ENCODE measurements around the gene MEIOB.
"Not testable (repeated sequence)": the region's sequence is repeated elsewhere in the genome, so short reads cannot be mapped to it uniquely, and the experiment has no call there.

The MEIOB gene

DNA sequence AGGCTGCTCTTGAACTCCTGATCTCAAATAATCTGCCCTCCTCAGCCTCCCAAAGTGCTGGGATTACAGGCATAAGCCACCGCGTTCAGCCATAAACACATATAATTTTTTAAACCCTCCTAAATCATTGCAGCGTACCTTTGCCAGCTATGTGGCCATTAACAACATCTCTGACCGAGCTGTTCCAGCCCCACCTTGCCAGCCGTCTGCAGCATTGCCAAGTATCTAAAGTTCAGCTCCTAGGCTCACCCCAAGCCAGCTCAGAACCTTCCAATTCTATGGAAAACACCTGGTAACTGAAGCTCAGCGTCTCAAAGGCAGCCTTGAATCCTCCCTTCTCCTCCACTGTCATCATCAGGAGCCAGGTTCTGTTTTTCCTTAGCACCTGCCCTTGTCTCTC lies 5.1 kb upstream of the MEIOB start:
- DNase-seq: no peak
- TF ChIP-seq GATA1 (IDR thresholded peaks at IDR 0.05; ENCODE audit: low read depth, low read length) (no peak), POLR2A (IDR thresholded peaks at IDR 0.05; ENCODE audit: low read length) (no peak)

DNA sequence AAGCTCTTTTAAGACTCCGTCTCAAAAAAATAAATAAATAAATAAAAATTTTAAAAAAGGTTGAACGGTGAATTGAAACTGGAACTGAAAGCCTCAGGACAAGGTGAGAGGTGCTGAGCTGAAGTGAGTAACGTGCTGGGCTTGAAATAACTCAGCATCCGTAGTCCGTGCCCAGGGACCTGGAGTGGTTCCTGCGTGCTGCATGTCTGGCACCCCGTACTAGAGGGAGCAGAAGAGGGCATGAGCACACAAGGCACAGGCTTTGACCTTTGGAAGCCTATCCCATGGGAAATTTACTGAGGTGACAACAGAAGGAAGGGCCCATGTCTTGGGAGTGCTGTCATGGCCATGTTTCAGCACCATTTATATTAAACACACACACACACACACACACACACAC lies 4.5 kb upstream of the MEIOB start:
- TF ChIP-seq POLR2A (IDR thresholded peaks at IDR 0.05; ENCODE audit: low read length) (no peak), GATA1 (IDR thresholded peaks at IDR 0.05; ENCODE audit: low read depth, low read length) (no peak)

GRCh38 chr16:1876066-1876465 lies 4.1 kb upstream of the MEIOB start:
- DNase-seq: not testable (repeated sequence)

More for the DNA sequence above, 4.5 kb upstream of the MEIOB start:
- DNase-seq: no peak

DNA sequence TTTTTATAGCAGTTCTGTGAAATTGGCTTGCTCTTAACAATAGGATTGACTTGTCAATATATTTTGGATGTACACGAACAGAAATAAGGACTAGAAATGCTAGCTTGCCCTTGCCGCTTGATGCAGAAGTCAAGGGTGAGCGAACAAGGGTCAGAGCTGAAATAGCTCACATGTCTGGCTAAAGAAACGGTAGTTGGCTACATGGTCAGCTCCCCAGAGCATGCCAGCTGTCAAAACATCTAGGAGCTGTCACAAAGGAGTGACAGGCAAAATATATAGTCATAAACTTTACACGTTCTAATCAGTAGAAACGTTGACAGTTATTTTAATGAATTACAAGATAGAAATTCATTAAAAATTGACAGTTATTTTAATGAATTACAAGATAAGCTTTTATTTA lies 2.9 kb upstream of the MEIOB start:
- DNase-seq: no peak
- no peak for TF ChIP-seq GATA1 (IDR thresholded peaks at IDR 0.05; ENCODE audit: low read depth, low read length)
- TF ChIP-seq POLR2A (IDR thresholded peaks at IDR 0.05; ENCODE audit: low read length): no peak

DNA sequence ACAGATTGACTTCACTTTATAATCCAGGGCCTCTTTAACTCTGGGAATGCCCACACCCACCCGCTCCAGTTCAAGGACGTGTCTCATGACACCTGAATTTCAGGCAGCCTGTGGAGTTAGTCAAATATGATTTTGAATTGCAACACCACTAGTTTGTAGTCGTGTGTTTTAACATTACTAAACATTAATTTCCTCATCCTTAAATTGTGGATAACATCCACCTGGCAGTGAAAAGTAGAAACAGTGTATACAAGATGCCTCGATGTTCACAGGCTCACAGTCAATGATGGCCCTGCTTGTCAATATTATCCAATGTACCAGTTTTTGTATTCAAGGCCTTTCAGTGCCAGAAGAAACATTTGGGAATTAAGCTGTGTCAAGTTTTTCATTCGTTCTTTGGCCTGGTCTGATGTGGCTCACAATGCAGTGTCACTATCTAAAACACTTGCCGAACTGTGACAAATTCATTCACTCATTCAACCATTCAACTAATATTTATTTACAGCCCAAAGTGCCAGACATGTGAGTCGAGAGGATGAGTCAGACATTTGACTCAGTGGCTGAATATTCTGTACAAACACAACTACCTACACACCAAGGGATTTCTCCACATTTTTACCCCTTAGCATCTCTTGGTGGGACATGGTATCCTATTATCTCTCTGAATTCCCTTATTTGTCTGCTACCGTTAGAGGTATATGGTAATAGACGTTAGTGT lies 1.4 kb downstream of the MEIOB start:
- TF ChIP-seq POLR2A (IDR thresholded peaks at IDR 0.05; ENCODE audit: low read length) (no peak), GATA1 (IDR thresholded peaks at IDR 0.05; ENCODE audit: low read depth, low read length) (no peak)
- DNase-seq: no peak

DNA sequence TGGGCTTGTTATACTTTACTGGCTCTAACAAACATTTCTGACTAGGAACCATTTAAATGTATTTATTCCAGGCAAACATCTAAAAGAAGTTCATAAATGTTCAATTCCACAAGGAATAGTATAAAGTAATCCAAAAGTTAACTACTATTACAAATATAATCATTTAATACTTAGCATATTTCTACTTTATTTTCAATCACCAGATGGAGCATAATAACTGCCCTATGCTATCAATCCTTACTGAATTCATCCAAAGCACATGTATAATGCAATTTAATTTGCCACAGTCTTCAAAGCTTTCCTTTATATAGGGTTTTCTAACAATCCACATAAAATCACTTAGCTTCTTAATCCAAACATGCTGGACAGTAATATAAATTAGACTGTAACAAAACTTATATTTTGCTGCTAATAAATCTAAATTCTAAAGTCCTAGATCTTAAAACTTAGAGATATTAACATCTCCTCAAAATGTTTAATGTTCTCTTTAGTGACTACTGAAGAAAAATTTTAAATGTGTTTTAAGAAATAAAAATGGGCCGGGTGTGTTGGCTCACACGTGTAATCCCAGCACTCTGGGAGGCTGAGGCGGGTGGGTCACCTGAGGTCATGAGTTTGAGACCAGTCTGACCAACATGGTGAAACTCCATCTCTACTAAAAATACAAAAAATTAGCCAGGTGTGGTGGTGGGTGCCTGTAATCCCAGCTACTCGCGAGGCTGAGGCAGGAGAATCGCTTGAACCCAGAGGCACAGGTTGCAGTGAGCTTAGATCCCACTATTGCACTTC lies 5.9 kb downstream of the MEIOB start:
- no peak for DNase-seq
- TF ChIP-seq GATA1 (IDR thresholded peaks at IDR 0.05; ENCODE audit: low read depth, low read length) (no peak), POLR2A (IDR thresholded peaks at IDR 0.05; ENCODE audit: low read length) (no peak)

DNA sequence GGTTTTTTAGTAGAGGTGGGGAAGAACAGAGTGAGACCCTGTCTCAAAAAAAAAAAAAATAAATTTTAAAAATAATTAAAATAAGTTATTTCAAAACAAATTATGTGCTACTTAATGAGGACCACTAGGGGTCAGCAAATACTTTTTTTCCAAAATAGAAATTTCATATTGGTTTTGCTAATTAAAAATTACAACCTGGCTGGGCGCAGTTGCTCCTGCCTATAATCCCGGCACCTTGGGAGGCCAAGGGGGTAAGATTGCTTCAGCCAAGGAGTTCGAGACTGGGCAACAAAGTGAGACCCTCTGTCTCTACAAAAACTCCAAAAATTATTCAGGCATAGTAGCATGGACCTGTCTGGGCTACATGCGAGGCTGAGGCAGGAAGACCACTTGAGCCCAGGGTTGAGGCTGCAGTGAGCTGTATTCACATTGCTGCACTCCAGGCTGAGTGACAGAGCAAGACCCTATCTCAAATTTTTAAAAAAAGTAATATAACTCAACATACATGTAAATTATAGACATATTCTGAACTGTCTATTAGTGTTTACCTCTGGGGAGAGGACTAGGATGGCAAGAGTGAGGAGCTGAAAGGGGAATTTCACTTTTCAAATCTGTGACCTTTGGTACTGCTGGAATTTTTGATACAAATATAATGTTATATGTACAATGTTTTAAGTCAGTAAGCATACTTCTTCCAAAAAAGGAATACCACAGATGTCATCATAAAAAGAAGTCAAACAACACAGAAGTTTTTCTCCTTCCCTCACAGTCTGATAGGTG lies 8.1 kb downstream of the MEIOB start:
- peak; percentile 50 to 68 for DNase-seq
- no peak for TF ChIP-seq POLR2A (IDR thresholded peaks at IDR 0.05; ENCODE audit: low read length)
- TF ChIP-seq GATA1 (IDR thresholded peaks at IDR 0.05; ENCODE audit: low read depth, low read length): no peak

DNA sequence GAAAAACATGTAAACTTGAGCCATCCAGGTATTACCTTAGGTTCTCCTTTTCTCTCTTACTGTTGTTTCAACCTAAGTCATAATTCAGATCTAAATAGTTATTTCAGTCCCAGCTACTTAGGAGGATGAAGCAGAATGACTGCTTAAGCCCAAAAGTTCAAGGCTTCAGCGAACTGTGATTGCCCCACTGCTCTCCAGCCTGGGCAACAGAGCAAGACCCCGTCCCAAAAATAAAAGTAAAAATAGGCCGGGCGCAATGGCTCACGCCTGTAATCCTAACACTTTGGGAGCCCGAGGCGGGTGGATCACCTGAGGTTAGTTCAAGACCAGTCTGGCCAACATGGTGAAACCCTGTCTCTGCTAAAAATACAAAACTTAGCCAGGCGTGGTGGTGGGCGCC lies 9.6 kb downstream of the MEIOB start:
- no peak for DNase-seq
- TF ChIP-seq GATA1 (IDR thresholded peaks at IDR 0.05; ENCODE audit: low read depth, low read length): no peak
- no peak for TF ChIP-seq POLR2A (IDR thresholded peaks at IDR 0.05; ENCODE audit: low read length)

- no peak for DNase-seq
- no peak for TF ChIP-seq GATA1 (IDR thresholded peaks at IDR 0.05; ENCODE audit: low read depth, low read length)
- TF ChIP-seq POLR2A (IDR thresholded peaks at IDR 0.05; ENCODE audit: low read length): no peak
Observed at GRCh38 chr16:1861730-1862129, 10.2 kb downstream of the MEIOB start.

GRCh38 chr16:1859650-1860049 lies 12.3 kb downstream of the MEIOB start:
- no peak for TF ChIP-seq GATA1 (IDR thresholded peaks at IDR 0.05; ENCODE audit: low read depth, low read length)
- TF ChIP-seq POLR2A (IDR thresholded peaks at IDR 0.05; ENCODE audit: low read length): no peak

GRCh38 chr16:1858189-1858865 lies 13.6 kb downstream of the MEIOB start:
- TF ChIP-seq GATA1 (IDR thresholded peaks at IDR 0.05; ENCODE audit: low read depth, low read length): no peak
- TF ChIP-seq POLR2A (IDR thresholded peaks at IDR 0.05; ENCODE audit: low read length): no peak
- DNase-seq: no peak

More at GRCh38 chr16:1859650-1860049, 12.3 kb downstream of the MEIOB start:
- DNase-seq: no peak

DNA sequence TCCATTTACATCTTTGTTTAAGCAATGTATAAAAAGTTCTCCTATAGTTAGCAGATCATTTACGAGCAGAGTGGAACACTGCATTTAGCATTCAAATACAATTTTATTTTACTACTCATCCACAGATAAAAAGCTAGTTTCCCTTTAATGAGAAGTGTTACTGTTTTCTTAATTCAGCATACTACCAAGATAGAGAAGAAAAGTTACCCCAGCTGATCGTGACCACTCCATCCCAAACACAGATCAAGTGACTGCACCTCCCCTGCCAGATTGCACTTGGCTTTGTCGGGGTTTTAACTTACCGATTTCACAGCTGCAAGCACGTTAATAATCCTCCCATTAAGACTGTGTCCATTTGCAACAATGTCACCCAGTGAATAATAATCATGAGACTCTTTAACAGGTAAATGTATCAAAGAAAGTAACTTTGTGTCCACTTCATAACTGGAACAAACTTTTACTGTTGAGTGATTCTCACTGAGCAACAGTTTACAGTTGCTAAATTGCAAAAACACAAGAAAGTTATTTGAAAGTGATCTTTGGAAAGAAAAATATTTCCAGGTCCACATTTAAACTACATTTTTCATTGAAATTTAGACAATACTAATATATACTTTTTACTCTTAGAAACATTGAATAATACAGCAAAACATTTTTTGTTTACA lies 14.4 kb downstream of the MEIOB start:
- TF ChIP-seq POLR2A (IDR thresholded peaks at IDR 0.05; ENCODE audit: low read length) (no peak), GATA1 (IDR thresholded peaks at IDR 0.05; ENCODE audit: low read depth, low read length) (no peak)
- no peak for DNase-seq

GRCh38 chr16:1851793-1852192 lies 20.2 kb downstream of the MEIOB start:
- DNase-seq: no peak
- TF ChIP-seq GATA1 (IDR thresholded peaks at IDR 0.05; ENCODE audit: low read depth, low read length): no peak
- TF ChIP-seq POLR2A (IDR thresholded peaks at IDR 0.05; ENCODE audit: low read length): no peak

All from erythroblast (primary cell).